Left lobe of liver (tissue), 2 donors: ENCODE results near the gene MYO7A. TPM values are rescaled to one million over a fixed set of nuclear protein-coding genes. Genes with fewer than 3 reads are reported as not detected.

Experiments used
- ATAC-seq: fragments of 200-7000 bp; cut with Tn5 transposase; one replicate; pipeline ENCODE4 v1.9.1; 2020; ENCODE audit warnings: mild to moderate bottlenecking, moderate library complexity
- DNase-seq: peaks from one replicate; pipeline ENCODE4 v3.0.0-alpha.2; 2020; ENCODE audit warnings: low spot score
- total RNA-seq: library from RNA; stranded (reverse); gene quantifications from one replicate; pipeline ENCODE4 v1.2.1, GENCODE V29; 2021
- donor health status: DM: no; HTN: no; CAD: no; lungs with moderate emphysema.
- donor health status: DM: no; HTN: yes; CAD: no.

The MYO7A gene
- total RNA-seq, 1 donor from 2014 or later: 38.5 TPM

DNA sequence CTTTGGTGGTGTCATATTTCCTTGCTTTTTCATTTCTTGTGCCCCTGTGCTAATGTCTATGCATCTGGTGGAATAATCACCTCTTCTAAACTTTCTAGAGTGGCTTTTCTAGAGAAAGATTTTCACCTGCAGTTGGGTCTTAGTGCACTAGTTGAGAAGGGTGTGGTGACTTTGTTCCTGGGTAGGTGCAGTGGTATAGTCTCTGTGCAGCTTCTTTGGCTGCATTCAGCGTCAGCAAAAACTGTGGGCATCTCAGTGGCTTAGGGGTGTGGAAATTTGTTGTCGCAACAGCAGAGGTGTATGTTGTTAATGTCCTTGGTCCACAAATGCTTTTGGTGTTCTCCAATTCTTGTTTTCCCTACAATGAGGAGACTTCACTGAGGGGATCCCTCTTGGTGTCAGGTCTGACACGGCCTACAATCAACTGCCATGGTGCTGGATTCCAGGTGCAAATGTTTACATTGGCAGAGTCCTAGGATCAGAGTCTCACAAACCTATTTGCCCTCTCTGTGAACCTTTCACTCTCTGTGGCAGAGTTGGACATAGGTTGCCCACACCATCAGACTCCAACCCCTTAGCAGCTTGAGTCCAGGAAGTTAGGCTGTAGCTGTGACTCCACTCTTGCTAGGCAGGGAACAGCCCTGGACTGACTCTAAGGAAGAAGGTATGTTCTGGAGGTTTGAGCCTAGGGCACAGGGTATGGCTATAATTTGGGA, 124.7 kb downstream of the MYO7A start:
- DNase-seq: peak; percentile 82
- peak; percentile 92 for ATAC-seq

DNA sequence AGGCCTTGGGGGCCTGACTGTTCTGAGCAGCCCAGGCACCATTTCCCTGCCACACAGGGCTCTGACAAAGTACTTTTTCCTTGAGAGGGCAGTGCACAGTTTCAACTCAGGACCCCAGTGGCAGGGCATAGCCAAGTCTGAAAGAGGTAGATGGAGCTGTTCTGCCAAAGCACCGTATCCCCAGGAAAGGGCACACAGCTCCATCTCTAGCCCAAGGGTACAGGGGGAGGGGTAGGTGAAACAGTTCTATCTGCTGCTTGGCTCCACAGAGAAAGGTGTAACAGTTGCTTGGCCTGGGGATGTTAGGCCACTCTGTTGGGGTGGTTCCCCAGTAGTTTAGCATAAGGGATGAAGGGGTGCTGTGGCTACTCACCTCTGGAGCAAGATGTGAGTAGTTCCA, 125.6 kb downstream of the MYO7A start:
- ATAC-seq (peak; percentile 59), DNase-seq (peak; percentile 50)

DNA sequence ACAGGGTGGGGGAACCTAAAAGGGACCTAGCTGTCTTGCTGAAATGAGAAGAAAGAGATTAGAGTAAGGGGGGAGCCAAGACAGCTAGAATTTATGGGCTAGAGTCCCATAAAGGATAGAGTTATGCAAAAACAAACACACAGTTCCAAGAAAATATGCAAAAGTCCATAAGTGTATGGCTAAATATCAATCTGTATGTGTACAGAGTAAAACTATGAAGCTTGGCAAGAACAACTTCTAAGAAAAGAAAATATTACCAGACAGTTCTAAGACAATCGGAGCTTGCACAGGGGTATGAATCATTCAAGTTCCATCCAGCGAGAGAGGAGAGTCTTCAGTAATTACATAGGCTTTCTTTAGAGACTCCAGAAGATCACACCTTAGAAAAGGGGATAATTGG, 131.6 kb downstream of the MYO7A start:
- DNase-seq: no peak
- no peak for ATAC-seq

DNA sequence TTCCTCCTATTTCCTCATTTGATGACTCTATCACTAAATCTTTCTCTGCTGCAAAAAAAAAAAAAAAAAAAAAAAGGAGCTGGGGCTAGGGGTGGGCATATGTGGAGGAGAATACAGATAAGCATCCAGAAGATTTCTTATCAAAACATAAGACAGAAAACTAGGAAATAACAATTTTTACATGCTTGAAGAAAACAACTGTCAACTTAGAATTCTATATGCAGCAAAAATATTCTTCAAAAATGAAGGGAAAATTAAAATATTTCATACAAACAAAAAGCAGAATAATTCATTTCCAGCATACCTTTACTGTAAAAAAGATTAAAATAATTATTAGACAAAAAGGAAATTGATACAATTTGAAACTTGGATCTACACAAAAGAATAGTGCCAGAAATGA, 134.8 kb downstream of the MYO7A start:
- ATAC-seq: no peak

More for the DNA sequence above, 134.8 kb downstream of the MYO7A start:
- DNase-seq: no peak

Other genes starting within 250 kb of the MYO7A start
- not detected for gene B3GNT6, start 93.8 kb upstream of the MYO7A start, total RNA-seq
- 78.1 TPM for gene CAPN5, start 61.3 kb upstream of the MYO7A start, total RNA-seq
- gene OMP, start 25.4 kb upstream of the MYO7A start, total RNA-seq: 3.4 TPM
- 10.2 TPM for gene GDPD4, start 173.4 kb downstream of the MYO7A start, total RNA-seq